Measurements from ENCODE around the gene LTBP3.

The LTBP3 gene

GRCh38 chr11:65492637-65493366 lies 65.4 kb downstream of the LTBP3 start:
- DNase-seq: no peak

- no peak for DNase-seq
Observed at GRCh38 chr11:65492387-65492636, 65.8 kb downstream of the LTBP3 start.

- DNase-seq: no peak
Observed at GRCh38 chr11:65491614-65492386, 66.4 kb downstream of the LTBP3 start.

- no peak for DNase-seq
Observed at GRCh38 chr11:65491163-65491465, 67.0 kb downstream of the LTBP3 start.

GRCh38 chr11:65489706-65490320 lies 68.3 kb downstream of the LTBP3 start:
- no peak for DNase-seq

GRCh38 chr11:65489035-65489705 lies 69.0 kb downstream of the LTBP3 start:
- no peak for DNase-seq

Data from midbrain (tissue), 1 donor.